ENCODE measurements around the gene TGFBR3.

GRCh38 chr1:91733108-91733710 lies 152.7 kb downstream of the TGFBR3 start:
- TF ChIP-seq, protein P1, sequence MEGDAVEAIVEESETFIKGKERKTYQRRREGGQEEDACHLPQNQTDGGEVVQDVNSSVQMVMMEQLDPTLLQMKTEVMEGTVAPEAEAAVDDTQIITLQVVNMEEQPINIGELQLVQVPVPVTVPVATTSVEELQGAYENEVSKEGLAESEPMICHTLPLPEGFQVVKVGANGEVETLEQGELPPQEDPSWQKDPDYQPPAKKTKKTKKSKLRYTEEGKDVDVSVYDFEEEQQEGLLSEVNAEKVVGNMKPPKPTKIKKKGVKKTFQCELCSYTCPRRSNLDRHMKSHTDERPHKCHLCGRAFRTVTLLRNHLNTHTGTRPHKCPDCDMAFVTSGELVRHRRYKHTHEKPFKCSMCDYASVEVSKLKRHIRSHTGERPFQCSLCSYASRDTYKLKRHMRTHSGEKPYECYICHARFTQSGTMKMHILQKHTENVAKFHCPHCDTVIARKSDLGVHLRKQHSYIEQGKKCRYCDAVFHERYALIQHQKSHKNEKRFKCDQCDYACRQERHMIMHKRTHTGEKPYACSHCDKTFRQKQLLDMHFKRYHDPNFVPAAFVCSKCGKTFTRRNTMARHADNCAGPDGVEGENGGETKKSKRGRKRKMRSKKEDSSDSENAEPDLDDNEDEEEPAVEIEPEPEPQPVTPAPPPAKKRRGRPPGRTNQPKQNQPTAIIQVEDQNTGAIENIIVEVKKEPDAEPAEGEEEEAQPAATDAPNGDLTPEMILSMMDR (optimal IDR thresholded peaks at IDR 0.05 in 1 of 3, IDR thresholded peaks at IDR 0.05 in 1 of 3, conservative IDR thresholded peaks at IDR 0.05 in 1 of 3; ENCODE audit: extremely low read depth in 1 of 3, insufficient read depth in 2 of 3, low read length in 3 of 3) = no peak
- no peak for TF ChIP-seq EZH2 (IDR thresholded peaks at IDR 0.05; ENCODE audit: low read length)

All from keratinocyte (primary cell).